Ectodermal cell (in vitro differentiated cells): ENCODE results near the gene SPIN4.
A peak's percentile ranks its signal among the peaks of the same experiment; 100 is the strongest.

Experiments used
- H3K27ac ChIP-seq: 2 replicates; pipeline ENCODE4 v1.7.0; 2013; ENCODE audit warnings: mild to moderate bottlenecking, low read depth, low read length; ENCODE audit not compliant: insufficient read depth, poor library complexity, severe bottlenecking
- H3K27me3 ChIP-seq: 2 replicates; pipeline ENCODE4 v1.7.0; 2013; ENCODE audit warnings: mild to moderate bottlenecking, low read length; ENCODE audit not compliant: insufficient read depth, control insufficient read depth, poor library complexity, severe bottlenecking
- H3K36me3 ChIP-seq: one replicate; pipeline ENCODE4 v1.7.0; 2013; ENCODE audit warnings: low read length; ENCODE audit not compliant: control insufficient read depth, insufficient read depth
- H3K4me1 ChIP-seq: one replicate; pipeline ENCODE4 v1.7.0; 2013; ENCODE audit warnings: low read length; ENCODE audit not compliant: control insufficient read depth, insufficient read depth
- H3K4me3 ChIP-seq: 2 replicates; pipeline ENCODE4 v1.7.0; 2013; ENCODE audit warnings: low read depth, low read length, control low read depth; ENCODE audit not compliant: insufficient read depth
- H3K9me3 ChIP-seq: 2 replicates; pipeline ENCODE4 v1.7.0; 2013; ENCODE audit warnings: mild to moderate bottlenecking, low read length, moderate library complexity; ENCODE audit not compliant: control insufficient read depth
- WGBS, 2 experiments: methylation state at CpG; one replicate each; pipeline ENCODE4 v1.1.7; 2013; ENCODE audit warnings: missing lambda C conversion rate in 2 of 2; 5-methylcytosine and 5-hydroxymethylcytosine counted together

SPIN4 gene

DNA sequence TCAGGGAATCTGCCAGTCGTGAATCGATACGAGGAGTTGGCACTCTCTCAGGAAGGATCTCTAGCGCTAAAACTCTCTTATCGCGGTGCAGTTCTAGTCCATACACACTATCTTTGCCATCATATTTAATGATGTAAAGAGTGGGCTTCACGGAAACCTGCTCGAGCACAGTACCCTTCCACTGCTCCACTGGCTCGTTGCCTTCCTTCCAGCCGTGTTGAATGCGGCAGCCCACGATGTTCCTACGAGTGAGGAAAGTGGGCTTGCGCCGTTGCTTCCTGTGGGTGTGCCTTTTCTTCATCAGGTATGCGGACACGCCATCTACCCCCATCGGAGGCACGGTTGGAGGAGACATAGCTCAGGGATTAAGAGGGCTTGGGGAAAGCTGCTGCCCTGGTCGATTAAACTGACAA, 661 bp downstream of the SPIN4 start:
- WGBS, 2 experiments = 1% methylated on average over 11 to 20 of the region's 20 CpGs
- Histone ChIP-seq H3K27me3 (no peaks in the 10 kb centered on the region), H3K4me1 (no peaks in the 10 kb centered on the region), H3K9me3 (no peaks in the 10 kb centered on the region), H3K4me3 (peak overlapping the region; percentile 51), H3K27ac (no peak overlapping the region), H3K36me3 (no peaks in the 10 kb centered on the region)

DNA sequence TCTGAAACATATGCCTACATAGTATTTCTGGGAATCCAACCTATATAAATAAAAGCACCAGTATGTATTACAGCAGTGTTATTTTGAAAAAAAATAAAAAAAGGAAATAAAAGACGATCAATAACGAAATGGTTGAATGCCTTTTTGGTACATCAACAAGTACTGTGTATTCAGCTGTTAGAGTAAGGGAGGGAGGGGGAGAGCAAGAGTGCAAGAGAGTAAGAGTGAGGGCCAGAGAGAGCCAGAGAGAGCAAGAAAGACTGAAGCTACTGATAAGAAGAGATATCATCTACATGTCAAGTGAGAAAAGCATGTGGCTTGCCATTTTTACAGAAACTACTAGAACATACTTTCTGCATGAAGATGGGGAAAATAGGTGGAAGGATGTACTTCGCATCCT, 1.8 kb downstream of the SPIN4 start:
- Histone ChIP-seq H3K27ac (no peak overlapping the region), H3K4me3 (peak overlapping the region; percentile 51), H3K27me3 (no peaks in the 10 kb centered on the region), H3K9me3 (no peaks in the 10 kb centered on the region), H3K4me1 (no peaks in the 10 kb centered on the region), H3K36me3 (no peaks in the 10 kb centered on the region)
- WGBS, 2 experiments = 16 to 46% methylated on average over 2 to 3 of the region's 3 CpGs

DNA sequence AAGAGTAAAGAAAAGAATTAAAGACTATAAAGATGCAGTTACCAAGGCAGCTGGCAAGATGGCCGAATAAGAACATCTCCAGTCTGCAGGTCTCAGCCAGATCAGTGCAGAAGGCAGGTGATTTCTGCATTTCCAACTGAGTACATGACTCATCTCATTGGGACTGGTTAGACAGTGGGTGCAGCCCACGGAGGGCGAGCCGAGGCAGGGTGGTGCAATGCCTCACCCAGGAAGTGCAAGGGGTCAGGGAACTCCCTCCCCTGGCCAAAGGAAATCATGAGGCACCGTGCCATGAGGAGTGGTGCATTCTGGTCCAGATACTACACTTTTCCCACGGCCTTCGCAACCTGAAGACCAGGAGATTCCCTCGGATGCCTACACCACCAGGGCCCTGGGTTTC, 20.5 kb downstream of the SPIN4 start:
- Histone ChIP-seq H3K9me3 (no peaks in the 10 kb centered on the region), H3K27me3 (no peaks in the 10 kb centered on the region), H3K27ac (no peak overlapping the region), H3K4me1 (no peaks in the 10 kb centered on the region), H3K4me3 (no peak overlapping the region), H3K36me3 (no peaks in the 10 kb centered on the region)
- 97 to 98% methylated on average over 8 of the region's 8 CpGs for WGBS, 2 experiments

DNA sequence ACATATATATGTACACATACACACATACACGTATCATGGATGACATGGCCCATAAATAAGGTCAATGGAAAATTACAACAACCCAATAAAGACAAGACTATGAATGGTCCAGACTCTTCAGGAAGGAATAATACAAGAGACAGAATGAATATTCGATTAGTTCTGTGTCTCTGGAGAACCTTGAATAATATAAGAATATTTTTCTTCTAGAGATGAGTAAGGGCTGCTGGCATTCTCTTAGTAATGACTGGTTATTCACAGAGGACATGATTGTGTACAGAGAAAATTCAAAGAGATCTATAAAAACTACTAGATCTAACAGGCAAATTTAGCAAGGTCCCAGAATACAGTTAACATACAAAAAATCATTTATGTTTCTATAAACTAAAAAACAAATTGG, 23.3 kb downstream of the SPIN4 start:
- H3K36me3 ChIP-seq = no peaks in the 10 kb centered on the region
- H3K9me3 ChIP-seq = no peaks in the 10 kb centered on the region
- no peak overlapping the region for H3K27ac ChIP-seq
- WGBS, 2 experiments = 100% methylated on average over 1 of the region's 2 CpGs; no CpG with 5 or more reads in 1 of the 2 experiments
- no peak overlapping the region for H3K4me3 ChIP-seq
- no peaks in the 10 kb centered on the region for H3K4me1 ChIP-seq
- H3K27me3 ChIP-seq = no peaks in the 10 kb centered on the region

DNA sequence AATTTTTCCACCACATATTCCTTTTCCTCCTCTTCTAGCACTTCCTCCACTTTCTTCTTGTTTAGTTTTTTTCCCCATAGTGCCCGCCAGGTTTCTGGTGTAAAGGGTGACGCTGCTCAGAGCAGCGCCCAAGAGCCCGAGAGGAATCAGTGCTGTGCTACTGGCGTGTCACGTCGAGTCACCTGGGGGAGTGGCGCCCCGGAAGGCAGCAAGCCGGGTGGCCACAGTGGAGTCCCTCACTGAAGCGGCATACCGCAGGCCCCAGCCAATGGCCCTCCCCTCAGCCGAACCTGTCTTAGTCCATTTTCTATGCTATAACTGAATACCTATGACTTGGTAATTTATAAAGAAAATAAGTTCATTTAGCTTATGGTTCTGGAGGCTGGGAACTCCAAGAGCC, 51.5 kb downstream of the SPIN4 start:
- no peak overlapping the region for H3K27ac ChIP-seq
- H3K9me3 ChIP-seq = no peaks in the 10 kb centered on the region
- no peaks in the 10 kb centered on the region for H3K27me3 ChIP-seq
- WGBS, 2 experiments = 90 to 96% methylated on average over 12 to 13 of the region's 13 CpGs
- no peak overlapping the region for H3K4me3 ChIP-seq
- no peaks in the 10 kb centered on the region for H3K4me1 ChIP-seq
- no peaks in the 10 kb centered on the region for H3K36me3 ChIP-seq
